Activated CD4-positive, alpha-beta T cell treated with anti-CD3 and anti-CD28 coated beads, Interleukin-2, Interleukin-4, amounts not matched to agents 100 ng/mL and 50 ng/mL, durations not matched to agents 16 hours and 8 hours (primary cell): ENCODE data around the gene MEMO1.
"Not testable (repeated sequence)": the region's sequence is repeated elsewhere in the genome, so short reads cannot be mapped to it uniquely, and the experiment has no call there.

Experiments used
- DNase-seq: peaks from one replicate; pipeline ENCODE4 v3.0.0-alpha.2; 2020; ENCODE audit warnings: low spot score

MEMO1 gene

GRCh38 chr2:31957354-31958139 lies 53.3 kb downstream of the MEMO1 start:
- peak; percentile 36 for DNase-seq

- not testable (repeated sequence) for DNase-seq
Measured at GRCh38 chr2:31956934-31957333, 53.9 kb downstream of the MEMO1 start.

- DNase-seq, result no peak
Measured at GRCh38 chr2:31956312-31956711, 54.5 kb downstream of the MEMO1 start.

- DNase-seq, result not testable (repeated sequence)
Measured at GRCh38 chr2:31953095-31953494, 57.7 kb downstream of the MEMO1 start.

GRCh38 chr2:31950946-31951562 lies 59.8 kb downstream of the MEMO1 start:
- peak; percentile 73 for DNase-seq

- no peak for DNase-seq
Measured at GRCh38 chr2:31947871-31948270, 62.9 kb downstream of the MEMO1 start.

- no peak for DNase-seq
Measured at GRCh38 chr2:31946838-31947237, 64.0 kb downstream of the MEMO1 start.

- DNase-seq, result no peak
Measured at GRCh38 chr2:31945572-31945935, 65.3 kb downstream of the MEMO1 start.

GRCh38 chr2:31944828-31945571 lies 65.8 kb downstream of the MEMO1 start:
- DNase-seq, result no peak

- no peak for DNase-seq
Measured at GRCh38 chr2:31943636-31944225, 67.1 kb downstream of the MEMO1 start.

- DNase-seq, result no peak
Measured at GRCh38 chr2:31940920-31941319, 69.9 kb downstream of the MEMO1 start.

GRCh38 chr2:31937741-31938140 lies 73.1 kb downstream of the MEMO1 start:
- DNase-seq, result no peak

- DNase-seq, result no peak
Measured at GRCh38 chr2:31935370-31935769, 75.4 kb downstream of the MEMO1 start.

GRCh38 chr2:31933066-31933465 lies 77.7 kb downstream of the MEMO1 start:
- no peak for DNase-seq

GRCh38 chr2:31932589-31932988 lies 78.2 kb downstream of the MEMO1 start:
- peak; percentile 17 for DNase-seq

- no peak for DNase-seq
Measured at GRCh38 chr2:31931916-31932315, 78.9 kb downstream of the MEMO1 start.

GRCh38 chr2:31925517-31925916 lies 85.3 kb downstream of the MEMO1 start:
- no peak for DNase-seq

- no peak for DNase-seq
Measured at GRCh38 chr2:31923662-31924061, 87.1 kb downstream of the MEMO1 start.

GRCh38 chr2:31922542-31923408 lies 88.0 kb downstream of the MEMO1 start:
- DNase-seq, result no peak

GRCh38 chr2:31920962-31921361 lies 89.8 kb downstream of the MEMO1 start:
- DNase-seq, result no peak

GRCh38 chr2:31919499-31919898 lies 91.3 kb downstream of the MEMO1 start:
- no peak for DNase-seq

GRCh38 chr2:31909661-31910060 lies 101.1 kb downstream of the MEMO1 start:
- no peak for DNase-seq
